Stimulated activated memory B cell treated with anti-CD40 and anti-IgM and Interleukin-4, amounts not matched to agents 10 μg/mL and 1 μg/mL and 100 μg/mL, for 72 hours (primary cell): Measurements from ENCODE around the gene AQP7.
A peak's percentile ranks its signal among the peaks of the same experiment; 100 is the strongest.
"Not testable (repeated sequence)": the region's sequence is repeated elsewhere in the genome, so short reads cannot be mapped to it uniquely, and the experiment has no call there.

Experiments used
- ATAC-seq: fragments of 150-1000 bp; cut with Tn5 transposase; 2 replicates; pipeline ENCODE4 v1.10.0; 2021
- H3K27ac Mint-ChIP-seq: one replicate; pipeline ENCODE4 v1.8.0; 2022; ENCODE audit warnings: mild to moderate bottlenecking, mixed read lengths
- H3K27me3 Mint-ChIP-seq: one replicate; pipeline ENCODE4 v1.8.0; 2022; ENCODE audit warnings: mixed read lengths
- H3K36me3 Mint-ChIP-seq: one replicate; pipeline ENCODE4 v1.8.0; 2022; ENCODE audit warnings: mixed read lengths
- H3K4me1 Mint-ChIP-seq: one replicate; pipeline ENCODE4 v1.8.0; 2022; ENCODE audit warnings: mixed read lengths
- H3K4me3 Mint-ChIP-seq: one replicate; pipeline ENCODE4 v1.8.0; 2022; ENCODE audit warnings: mild to moderate bottlenecking, moderate library complexity, mixed read lengths
- H3K9me3 Mint-ChIP-seq: one replicate; pipeline ENCODE4 v1.8.0; 2022; ENCODE audit warnings: mixed read lengths

AQP7 gene

DNA sequence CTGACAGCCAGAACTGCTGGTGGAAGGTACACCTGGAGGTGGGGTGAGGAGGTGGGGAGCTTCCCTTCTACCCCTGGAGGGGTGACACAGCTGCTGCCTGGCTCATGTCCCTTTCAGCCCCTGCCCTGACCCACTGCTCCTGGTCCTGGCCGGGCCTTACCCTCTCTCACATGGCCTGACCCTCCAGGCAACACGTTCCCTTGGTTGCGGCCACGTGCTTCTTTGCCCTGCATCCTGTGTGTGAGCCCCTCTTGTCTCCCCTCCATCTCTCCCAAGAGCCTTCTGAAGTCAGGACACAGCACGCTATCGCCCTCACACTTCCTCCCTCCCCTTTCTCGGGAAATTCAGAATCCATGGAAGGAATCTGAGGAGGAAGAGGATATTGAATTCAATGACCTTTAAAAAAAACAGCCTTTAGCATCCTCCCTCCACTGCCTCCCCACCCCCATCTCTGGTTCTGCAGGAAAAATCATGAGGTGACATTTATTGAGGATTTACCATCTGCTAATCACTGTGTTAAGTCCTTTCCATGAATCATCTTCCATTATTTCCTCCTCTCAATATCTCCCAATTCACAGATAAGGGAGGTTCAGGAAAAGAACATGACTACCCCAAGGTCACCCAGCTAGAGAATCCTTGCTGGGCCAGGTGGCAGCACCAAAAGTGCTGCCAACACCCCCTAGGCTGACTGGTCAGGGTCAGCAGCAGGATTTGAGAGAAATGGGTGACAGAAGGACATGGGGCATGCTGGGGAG lies 36.7 kb upstream of the AQP7 start:
- no peak for ATAC-seq
- H3K9me3 Mint-ChIP-seq = no peaks in the 10 kb centered on the region
- H3K36me3 Mint-ChIP-seq = no peaks in the 10 kb centered on the region
- no peak overlapping the region for H3K27ac Mint-ChIP-seq
- H3K4me1 Mint-ChIP-seq = no peaks in the 10 kb centered on the region
- no peak overlapping the region for H3K4me3 Mint-ChIP-seq
- peaks cover 22% of the 10 kb centered on the region for H3K27me3 Mint-ChIP-seq

DNA sequence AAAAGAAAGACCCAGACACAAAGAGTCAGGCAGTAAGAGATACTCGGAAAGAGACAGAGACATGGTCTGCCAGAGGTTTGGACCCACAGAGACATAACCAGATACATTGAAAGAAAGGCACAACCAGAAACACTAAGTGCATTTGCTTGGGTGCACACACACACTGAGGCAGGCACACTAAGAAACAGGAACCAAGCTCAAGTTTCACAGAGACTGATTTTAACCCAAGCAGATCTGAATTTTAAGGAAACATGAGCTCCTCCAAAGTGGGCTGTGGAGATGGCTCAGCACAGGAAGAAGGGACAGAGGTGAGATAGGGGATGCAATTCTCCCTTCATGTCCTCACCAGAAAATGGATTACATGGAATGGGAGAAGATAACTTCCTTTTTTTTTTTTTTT lies 35.5 kb upstream of the AQP7 start:
- Mint-ChIP-seq H3K27ac (no peak overlapping the region), H3K9me3 (no peaks in the 10 kb centered on the region), H3K36me3 (no peaks in the 10 kb centered on the region), H3K4me1 (no peaks in the 10 kb centered on the region), H3K27me3 (peaks cover 22% of the 10 kb centered on the region), H3K4me3 (no peak overlapping the region)
- peak; percentile 42 for ATAC-seq

DNA sequence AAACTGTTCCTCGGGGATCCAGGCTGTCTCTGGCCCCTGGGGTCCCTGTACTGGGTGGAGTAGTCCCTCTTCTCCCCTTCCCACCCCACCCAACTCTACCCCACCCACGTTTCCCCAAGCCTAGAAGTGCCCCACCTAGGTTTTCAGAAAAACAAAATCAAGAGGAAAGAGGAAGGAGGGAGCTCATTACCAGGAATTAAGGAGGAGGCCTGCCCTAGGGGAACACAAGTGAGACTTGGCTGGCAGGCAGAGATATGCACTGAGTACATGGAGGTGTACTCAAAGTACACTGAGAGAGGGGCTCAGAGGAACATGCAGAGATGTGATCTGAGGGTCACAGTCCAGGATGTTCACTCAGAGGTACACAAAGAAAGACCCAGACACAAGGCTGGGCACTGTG lies 34.8 kb upstream of the AQP7 start:
- H3K4me1 Mint-ChIP-seq = no peaks in the 10 kb centered on the region

DNA sequence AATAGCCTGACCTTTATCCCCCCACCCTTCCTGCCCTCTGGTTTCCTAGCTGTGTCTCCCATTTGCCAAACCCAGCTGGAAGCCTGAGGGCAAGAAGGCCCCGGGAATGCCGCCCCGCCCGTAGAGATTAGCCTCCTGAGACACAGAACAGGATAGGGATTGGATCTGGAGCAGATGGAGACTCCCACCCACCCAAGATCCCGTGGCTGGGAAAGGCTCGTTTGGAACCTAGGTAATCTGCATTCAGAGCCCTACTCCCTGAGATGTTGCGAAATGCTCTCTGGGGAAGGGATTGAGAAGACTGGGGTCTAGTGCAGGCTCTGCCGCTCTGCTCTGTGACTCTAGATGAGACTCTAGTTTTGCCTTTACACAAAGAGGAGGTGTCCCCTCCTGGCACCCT lies 34.1 kb upstream of the AQP7 start:
- Mint-ChIP-seq H3K36me3 (no peaks in the 10 kb centered on the region), H3K27ac (no peak overlapping the region), H3K9me3 (no peaks in the 10 kb centered on the region), H3K4me3 (no peak overlapping the region), H3K4me1 (no peaks in the 10 kb centered on the region), H3K27me3 (peaks cover 22% of the 10 kb centered on the region)
- ATAC-seq = no peak

More for the DNA sequence above, 34.8 kb upstream of the AQP7 start:
- Mint-ChIP-seq H3K9me3 (no peaks in the 10 kb centered on the region), H3K36me3 (no peaks in the 10 kb centered on the region), H3K4me3 (no peak overlapping the region), H3K27me3 (peaks cover 22% of the 10 kb centered on the region), H3K27ac (no peak overlapping the region)
- no peak for ATAC-seq

DNA sequence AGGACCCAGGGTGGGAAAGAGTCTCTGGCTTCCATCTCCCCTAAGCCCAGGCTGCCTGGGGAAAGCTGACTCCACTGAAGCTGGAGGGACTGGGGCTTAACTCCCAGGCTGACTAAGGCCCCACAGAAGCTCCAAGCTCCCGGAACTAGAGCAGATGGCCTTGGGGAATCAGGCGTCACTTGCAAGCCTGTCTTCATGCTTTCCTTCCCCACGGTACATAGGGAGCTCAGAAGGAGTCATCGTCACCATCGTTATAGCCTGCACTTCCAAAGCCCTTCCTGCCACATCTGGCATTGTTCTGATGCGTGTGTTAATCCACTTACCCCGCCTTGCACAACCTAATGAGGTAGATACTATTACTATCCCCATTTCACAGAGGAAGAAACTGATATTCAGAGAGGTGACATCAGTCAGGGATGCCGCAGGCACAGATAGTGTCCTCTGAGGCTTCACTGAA lies 33.5 kb upstream of the AQP7 start:
- no peak for ATAC-seq
- Mint-ChIP-seq H3K36me3 (no peaks in the 10 kb centered on the region), H3K4me3 (no peak overlapping the region), H3K27me3 (peaks cover 22% of the 10 kb centered on the region), H3K27ac (no peak overlapping the region), H3K4me1 (no peaks in the 10 kb centered on the region), H3K9me3 (no peaks in the 10 kb centered on the region)

DNA sequence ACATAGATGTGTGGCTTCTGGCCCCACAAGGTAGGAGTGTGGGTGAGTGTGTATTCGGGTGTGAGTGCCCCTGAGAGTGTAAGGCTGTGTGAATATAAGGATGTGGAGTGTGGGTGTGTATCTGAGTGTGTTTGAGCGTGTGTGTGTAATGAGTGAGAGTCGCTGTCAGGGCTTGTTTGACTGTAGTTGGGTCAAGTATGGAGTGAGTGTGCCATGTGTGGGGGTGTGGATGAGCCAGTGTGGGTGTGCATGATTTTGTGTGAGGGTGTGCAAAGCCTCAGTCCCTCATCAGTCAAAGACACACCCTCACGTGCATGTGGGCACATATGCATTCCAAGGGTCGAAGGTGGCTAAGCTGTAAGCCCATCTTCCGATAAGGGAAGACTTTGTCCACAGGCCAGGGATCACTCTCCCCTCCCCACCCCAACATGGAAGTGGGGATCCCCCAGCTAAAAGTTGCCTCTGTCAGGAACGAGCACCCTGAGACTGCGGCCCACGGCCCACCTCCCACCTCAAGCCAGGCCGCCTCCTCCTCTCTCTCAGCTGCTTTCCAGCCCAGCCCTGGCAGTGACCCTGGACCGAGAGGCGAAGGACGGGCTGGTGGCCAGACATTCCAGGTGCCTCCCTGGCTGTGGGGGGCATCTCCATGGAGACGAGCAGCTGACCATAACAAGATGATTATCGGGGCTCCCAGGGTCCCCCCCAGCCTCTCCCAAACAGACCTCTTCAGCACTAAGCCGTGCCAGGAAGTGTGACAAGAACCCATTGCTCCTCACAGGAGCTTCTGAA lies 32.1 kb upstream of the AQP7 start:
- no peak for ATAC-seq
- Mint-ChIP-seq H3K36me3 (no peaks in the 10 kb centered on the region), H3K9me3 (no peaks in the 10 kb centered on the region), H3K27ac (no peak overlapping the region), H3K4me3 (no peak overlapping the region), H3K4me1 (no peaks in the 10 kb centered on the region), H3K27me3 (peaks cover 11% of the 10 kb centered on the region)

DNA sequence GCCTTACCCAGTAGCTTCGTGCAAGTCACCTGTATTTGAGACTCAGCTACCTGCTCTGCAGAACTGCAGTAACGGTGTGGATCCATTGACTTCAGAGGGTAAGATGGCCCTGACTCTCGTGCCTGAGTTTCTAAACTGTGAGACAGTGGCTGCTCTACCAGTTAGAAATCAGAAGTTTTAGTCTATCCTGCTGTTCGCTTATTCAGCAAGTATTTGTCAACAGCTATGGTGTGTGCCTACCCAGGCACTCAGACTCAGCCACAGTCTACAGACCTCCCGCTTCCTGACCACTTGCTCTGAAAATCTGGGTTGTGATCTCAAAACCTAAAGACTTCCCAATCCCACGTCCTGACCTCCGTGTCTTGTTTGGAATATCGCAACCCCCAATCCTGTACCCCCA lies 31.5 kb upstream of the AQP7 start:
- Mint-ChIP-seq H3K27ac (no peak overlapping the region), H3K4me1 (no peaks in the 10 kb centered on the region), H3K9me3 (no peaks in the 10 kb centered on the region), H3K27me3 (peaks cover 9% of the 10 kb centered on the region), H3K4me3 (no peak overlapping the region), H3K36me3 (no peaks in the 10 kb centered on the region)
- ATAC-seq = no peak

DNA sequence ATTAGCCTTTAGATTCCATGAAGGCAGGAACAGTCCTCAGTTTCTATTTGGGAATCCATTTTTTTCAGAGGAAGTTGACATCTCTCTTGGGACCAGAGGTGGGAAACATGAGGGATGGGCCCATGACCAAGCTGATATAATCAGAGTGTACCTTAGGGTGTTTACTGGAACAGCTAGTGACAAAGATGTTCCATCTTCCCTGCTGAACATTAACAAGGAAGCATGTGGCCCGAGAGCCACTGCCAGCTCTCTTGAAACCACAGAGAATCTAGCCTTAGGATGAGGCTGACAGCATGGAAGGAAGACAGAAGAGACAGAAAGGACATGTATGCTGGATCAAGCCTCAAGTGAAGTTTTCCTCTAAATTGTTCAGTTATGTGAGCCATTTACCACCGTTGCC lies 29.1 kb upstream of the AQP7 start:
- Mint-ChIP-seq H3K4me1 (no peaks in the 10 kb centered on the region), H3K27ac (no peak overlapping the region), H3K9me3 (no peaks in the 10 kb centered on the region), H3K4me3 (no peak overlapping the region), H3K27me3 (peaks cover 9% of the 10 kb centered on the region), H3K36me3 (no peaks in the 10 kb centered on the region)
- ATAC-seq = no peak

DNA sequence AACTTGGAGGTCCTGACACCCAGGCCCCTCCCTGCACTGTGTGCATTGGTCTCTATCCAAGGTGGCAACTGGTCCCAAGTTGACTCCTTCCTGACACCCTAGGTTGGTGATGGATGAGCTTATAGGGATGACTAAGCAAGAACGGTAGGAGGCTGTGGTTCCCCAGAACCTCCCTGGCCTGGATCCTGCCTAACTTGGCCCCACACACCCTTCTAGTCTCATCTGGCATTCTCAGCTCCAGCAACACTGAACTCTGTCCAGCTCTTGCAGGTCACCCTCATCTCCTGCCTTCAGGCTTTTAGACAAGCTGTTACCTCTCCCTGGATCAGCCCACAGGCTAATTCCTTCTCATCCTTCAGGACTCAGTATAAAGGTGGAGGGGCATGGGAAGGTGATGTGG lies 28.6 kb upstream of the AQP7 start:
- Mint-ChIP-seq H3K4me3 (no peak overlapping the region), H3K27me3 (peaks cover 7% of the 10 kb centered on the region), H3K4me1 (no peaks in the 10 kb centered on the region), H3K27ac (no peak overlapping the region), H3K9me3 (no peaks in the 10 kb centered on the region), H3K36me3 (no peaks in the 10 kb centered on the region)
- ATAC-seq = no peak

DNA sequence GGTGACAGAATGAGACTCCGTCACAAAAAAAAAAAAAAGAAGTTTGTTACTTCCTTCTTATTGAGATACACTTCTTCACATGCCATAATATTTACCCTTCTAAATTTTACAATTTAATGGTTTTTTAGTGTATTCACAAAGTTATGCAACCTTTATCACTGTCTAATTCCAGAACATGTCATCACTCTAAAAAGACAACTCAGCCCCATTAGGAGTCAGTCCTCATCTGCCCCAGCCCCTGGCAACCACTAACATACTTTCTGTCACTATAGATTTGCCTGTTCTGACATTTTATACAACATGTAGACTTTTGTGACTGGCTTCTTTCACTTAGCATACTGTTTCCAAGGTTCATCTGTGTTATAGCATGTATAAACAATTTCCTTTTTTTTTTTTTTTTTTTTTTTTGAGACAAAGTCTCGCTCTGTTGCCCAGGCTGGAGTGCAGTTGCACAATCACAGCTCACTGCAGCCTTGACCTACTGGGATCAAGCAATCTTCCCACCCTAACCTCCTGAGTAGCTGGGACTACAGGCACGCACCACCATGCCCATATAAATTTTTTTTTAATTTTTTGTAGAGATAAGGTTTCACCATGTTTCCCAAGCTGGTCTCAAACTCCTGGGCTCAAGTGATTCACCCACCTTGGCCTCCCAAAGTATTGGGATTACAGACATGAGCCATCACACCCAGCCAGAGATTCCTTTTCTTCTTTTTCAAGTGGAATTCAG lies 27.1 kb upstream of the AQP7 start:
- Mint-ChIP-seq H3K4me3 (no peak overlapping the region), H3K27me3 (no peaks in the 10 kb centered on the region), H3K36me3 (no peaks in the 10 kb centered on the region), H3K9me3 (no peaks in the 10 kb centered on the region), H3K4me1 (no peaks in the 10 kb centered on the region), H3K27ac (no peak overlapping the region)
- ATAC-seq = no peak

DNA sequence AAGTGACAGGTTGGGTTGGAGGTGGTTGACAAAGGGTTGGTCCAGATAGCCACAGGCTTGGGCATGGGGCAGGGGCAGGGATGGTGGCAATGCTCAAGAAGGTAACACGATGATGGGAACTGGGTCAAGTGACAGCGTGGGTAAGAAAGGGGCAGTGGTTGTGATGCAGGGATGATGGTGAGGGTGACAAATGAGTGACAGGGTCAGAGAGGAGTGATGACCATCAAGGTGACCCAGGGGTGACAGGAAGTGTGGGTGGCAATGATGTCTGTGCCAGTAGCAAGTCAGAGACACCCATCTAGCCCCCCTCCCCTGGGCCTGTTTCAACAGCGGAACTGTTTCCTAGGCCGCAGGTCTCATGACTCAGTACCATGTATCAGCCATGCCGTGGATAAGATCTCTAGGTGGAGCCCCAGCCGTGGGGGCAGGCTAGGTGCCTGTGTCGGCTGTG lies 24.5 kb upstream of the AQP7 start:
- Mint-ChIP-seq H3K27me3 (no peaks in the 10 kb centered on the region), H3K9me3 (no peaks in the 10 kb centered on the region), H3K4me1 (no peaks in the 10 kb centered on the region), H3K4me3 (no peak overlapping the region), H3K36me3 (no peaks in the 10 kb centered on the region), H3K27ac (no peak overlapping the region)
- no peak for ATAC-seq

DNA sequence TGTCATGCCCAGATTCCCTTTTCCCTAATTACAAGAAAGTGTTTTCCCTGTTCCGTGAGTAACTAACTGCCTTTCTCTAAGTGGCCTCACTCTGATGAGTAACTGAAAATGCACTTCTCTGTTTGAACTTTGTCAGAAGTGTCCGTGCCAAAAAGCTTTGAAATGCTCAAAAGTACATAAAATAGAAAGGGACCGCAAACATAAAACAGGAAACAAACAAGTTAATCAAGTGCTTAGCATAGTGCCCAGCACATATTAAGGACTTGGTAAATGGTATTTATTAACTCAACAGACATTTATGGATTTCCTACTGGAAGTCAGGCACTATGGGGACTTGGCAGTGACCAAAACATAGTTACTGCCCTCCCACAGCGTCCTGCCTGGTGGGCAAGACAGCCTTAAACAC lies 22.8 kb upstream of the AQP7 start:
- H3K4me3 Mint-ChIP-seq = no peak overlapping the region
- no peaks in the 10 kb centered on the region for H3K36me3 Mint-ChIP-seq
- no peak for ATAC-seq
- H3K27me3 Mint-ChIP-seq = no peaks in the 10 kb centered on the region
- no peaks in the 10 kb centered on the region for H3K9me3 Mint-ChIP-seq
- H3K4me1 Mint-ChIP-seq = no peaks in the 10 kb centered on the region
- H3K27ac Mint-ChIP-seq = no peak overlapping the region

DNA sequence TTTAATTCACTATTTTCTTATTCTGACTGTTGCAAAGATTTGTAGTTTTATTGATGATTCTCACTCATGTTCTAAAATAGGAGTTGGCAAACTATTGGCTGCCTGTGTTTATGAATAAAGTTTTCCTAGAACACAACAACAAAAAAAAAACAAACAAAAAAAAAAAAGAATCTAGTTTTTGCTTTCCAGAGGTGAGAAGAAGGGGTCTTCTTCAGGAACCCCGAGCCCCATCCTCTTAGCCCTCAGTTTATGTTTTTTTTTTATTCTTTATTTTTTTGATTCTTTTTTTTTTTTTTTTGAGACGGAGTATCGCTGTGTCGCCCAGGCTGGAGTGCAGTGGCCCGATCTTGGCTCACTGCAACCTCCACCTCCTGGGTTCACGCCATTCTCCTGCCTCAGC lies 22.1 kb upstream of the AQP7 start:
- not testable (repeated sequence) for H3K27me3 Mint-ChIP-seq, H3K4me3 Mint-ChIP-seq, H3K36me3 Mint-ChIP-seq, H3K9me3 Mint-ChIP-seq, ATAC-seq, H3K4me1 Mint-ChIP-seq, H3K27ac Mint-ChIP-seq

DNA sequence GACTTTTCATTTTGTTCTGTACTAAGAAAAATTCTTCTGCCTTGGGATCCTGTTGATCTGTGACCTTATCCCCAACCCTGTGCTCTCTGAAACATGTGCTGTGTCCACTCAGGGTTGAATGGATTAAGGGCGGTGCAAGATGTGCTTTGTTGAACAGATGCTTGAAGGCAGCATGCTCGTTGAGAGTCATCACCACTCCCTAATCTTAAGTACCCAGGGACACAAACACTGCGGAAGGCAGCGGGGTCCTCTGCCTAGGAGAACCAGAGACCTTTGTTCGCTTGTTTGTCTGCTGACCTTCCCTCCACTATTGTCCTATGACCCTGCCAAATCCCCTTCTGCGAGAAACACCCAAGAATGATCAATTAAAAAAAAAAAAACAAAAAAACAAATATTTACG lies 21.7 kb upstream of the AQP7 start:
- not testable (repeated sequence) for ATAC-seq, H3K27me3 Mint-ChIP-seq, H3K36me3 Mint-ChIP-seq, H3K4me1 Mint-ChIP-seq, H3K27ac Mint-ChIP-seq, H3K9me3 Mint-ChIP-seq, H3K4me3 Mint-ChIP-seq

DNA sequence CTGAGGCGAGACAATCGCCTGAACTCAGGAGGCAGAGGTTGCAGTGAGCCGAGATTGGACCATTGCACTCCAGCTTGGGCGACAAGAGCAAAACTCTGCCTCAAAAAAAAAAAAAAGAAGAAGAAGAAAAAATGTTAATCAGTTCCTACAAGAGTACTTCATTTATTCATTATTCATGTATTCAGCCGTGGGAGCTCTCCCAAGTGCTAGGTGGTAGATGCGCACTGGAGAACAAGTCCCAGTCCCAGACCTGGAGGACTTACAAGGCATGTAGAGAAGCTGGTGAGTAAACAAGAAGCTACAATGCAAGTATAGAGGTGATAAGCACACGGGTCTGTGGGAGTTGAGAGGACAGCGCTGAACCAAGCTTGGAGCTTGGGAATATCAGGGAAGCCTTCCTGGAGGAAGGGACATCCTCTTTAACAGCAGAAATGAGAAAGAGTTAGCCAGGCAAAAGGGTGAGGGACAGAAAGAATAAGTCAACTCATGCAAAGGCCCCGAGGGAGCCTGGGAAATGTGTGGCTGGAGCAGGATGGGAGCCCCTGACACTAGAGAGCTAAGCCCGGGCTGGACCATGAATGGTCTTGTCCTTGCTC lies 17.4 kb upstream of the AQP7 start:
- H3K27me3 Mint-ChIP-seq = peaks cover 37% of the 10 kb centered on the region
- H3K9me3 Mint-ChIP-seq = no peaks in the 10 kb centered on the region
- no peak overlapping the region for H3K27ac Mint-ChIP-seq
- no peaks in the 10 kb centered on the region for H3K36me3 Mint-ChIP-seq
- ATAC-seq = no peak
- no peak overlapping the region for H3K4me3 Mint-ChIP-seq
- H3K4me1 Mint-ChIP-seq = peaks cover 6% of the 10 kb centered on the region
